ENCODE measurements around the gene SAPCD2.

DNA sequence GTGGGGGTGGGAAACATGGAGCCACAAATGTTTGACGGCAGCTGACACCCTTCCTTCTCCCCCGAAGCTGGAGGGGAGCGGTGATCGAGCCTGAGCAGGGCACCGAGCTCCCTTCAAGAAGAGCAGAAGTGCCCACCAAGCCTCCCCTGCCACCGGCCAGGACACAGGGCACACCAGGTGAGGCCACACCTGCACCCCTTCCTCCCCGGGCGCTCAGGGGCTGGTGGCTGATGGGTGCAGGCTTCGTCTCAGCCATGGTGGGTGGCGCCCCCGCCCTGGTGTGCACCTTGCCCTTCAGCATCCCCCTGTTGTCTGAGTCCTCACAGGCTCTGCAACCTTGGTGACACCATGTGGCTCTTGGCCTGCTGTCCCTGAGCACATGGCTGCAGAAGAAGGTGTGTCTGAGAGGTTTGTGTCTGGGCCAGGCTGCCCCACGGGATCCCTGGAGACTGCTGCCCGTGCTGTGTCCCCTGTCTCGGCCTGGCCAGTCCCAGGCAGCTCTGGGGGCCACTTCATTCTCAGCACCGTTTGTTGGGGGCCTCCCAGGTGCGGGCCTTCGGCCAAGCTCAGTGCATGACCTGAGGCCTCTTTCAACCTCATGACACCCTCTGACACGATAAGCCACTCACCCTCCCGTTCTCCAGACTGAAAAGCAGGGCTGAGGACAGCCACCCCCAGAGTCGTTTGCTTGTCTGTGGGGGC is 27.6 kb upstream of the SAPCD2 start:
- TF ChIP-seq, protein P1, sequence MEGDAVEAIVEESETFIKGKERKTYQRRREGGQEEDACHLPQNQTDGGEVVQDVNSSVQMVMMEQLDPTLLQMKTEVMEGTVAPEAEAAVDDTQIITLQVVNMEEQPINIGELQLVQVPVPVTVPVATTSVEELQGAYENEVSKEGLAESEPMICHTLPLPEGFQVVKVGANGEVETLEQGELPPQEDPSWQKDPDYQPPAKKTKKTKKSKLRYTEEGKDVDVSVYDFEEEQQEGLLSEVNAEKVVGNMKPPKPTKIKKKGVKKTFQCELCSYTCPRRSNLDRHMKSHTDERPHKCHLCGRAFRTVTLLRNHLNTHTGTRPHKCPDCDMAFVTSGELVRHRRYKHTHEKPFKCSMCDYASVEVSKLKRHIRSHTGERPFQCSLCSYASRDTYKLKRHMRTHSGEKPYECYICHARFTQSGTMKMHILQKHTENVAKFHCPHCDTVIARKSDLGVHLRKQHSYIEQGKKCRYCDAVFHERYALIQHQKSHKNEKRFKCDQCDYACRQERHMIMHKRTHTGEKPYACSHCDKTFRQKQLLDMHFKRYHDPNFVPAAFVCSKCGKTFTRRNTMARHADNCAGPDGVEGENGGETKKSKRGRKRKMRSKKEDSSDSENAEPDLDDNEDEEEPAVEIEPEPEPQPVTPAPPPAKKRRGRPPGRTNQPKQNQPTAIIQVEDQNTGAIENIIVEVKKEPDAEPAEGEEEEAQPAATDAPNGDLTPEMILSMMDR (conservative IDR thresholded peaks at IDR 0.05): no peak
- no peak for TF ChIP-seq ZFX (IDR thresholded peaks at IDR 0.05)
